HG02610 (cell line): ENCODE measurements around the gene TTC28.

Experiments used
- ATAC-seq: cut with Tn5 transposase; IDR thresholded peaks from one replicate; pipeline ENCODE4 v1.9.1; 2021; ENCODE audit warnings: mild to moderate bottlenecking, moderate library complexity; ENCODE audit not compliant: unreplicated experiment

Gene TTC28

GRCh38 chr22:27982630-27983180, 696.9 kb downstream of the TTC28 start:
- no peak for ATAC-seq

GRCh38 chr22:27982106-27982505, 697.5 kb downstream of the TTC28 start:
- ATAC-seq: no peak

GRCh38 chr22:27980424-27981148, 699.1 kb downstream of the TTC28 start:
- no peak for ATAC-seq

- no peak for ATAC-seq
These were observed 700.8 kb downstream of the TTC28 start for GRCh38 chr22:27978802-27979201.

GRCh38 chr22:27978317-27978716, 701.3 kb downstream of the TTC28 start:
- no peak for ATAC-seq

- no peak for ATAC-seq
These were observed 703.1 kb downstream of the TTC28 start for GRCh38 chr22:27976586-27976985.

- no peak for ATAC-seq
These were observed 704.1 kb downstream of the TTC28 start for GRCh38 chr22:27975381-27976013.

- no peak for ATAC-seq
These were observed 705.8 kb downstream of the TTC28 start for GRCh38 chr22:27973846-27974245.

- no peak for ATAC-seq
These were observed 706.6 kb downstream of the TTC28 start for GRCh38 chr22:27972732-27973698.

- ATAC-seq: no peak
These were observed 707.7 kb downstream of the TTC28 start for GRCh38 chr22:27971926-27972325.

GRCh38 chr22:27970596-27971220, 708.9 kb downstream of the TTC28 start:
- ATAC-seq: no peak

GRCh38 chr22:27966168-27967064, 713.2 kb downstream of the TTC28 start:
- ATAC-seq: no peak

- ATAC-seq: no peak
These were observed 717.2 kb downstream of the TTC28 start for GRCh38 chr22:27962268-27963044.

GRCh38 chr22:27961680-27962079, 718.0 kb downstream of the TTC28 start:
- ATAC-seq: no peak

- no peak for ATAC-seq
These were observed 718.5 kb downstream of the TTC28 start for GRCh38 chr22:27961182-27961581.

- ATAC-seq: no peak
These were observed 720.1 kb downstream of the TTC28 start for GRCh38 chr22:27959335-27960090.

- no peak for ATAC-seq
These were observed 726.9 kb downstream of the TTC28 start for GRCh38 chr22:27952779-27953178.

GRCh38 chr22:27952091-27952490, 727.5 kb downstream of the TTC28 start:
- no peak for ATAC-seq
